Stimulated activated CD4-positive, alpha-beta T cell treated with anti-CD3 and anti-CD28 coated beads, Interleukin-1b, Interleukin-23, amount 100 ng/mL, for 24 hours (primary cell): ENCODE results near the gene KAZN.

ENCODE experiments used
- DNase-seq, 4 experiments: peaks; one replicate each; pipeline ENCODE4 v3.0.0-alpha.2; 2020; ENCODE audit warnings: low read depth in 4 of 4, low spot score in 1 of 4

The KAZN gene

DNA sequence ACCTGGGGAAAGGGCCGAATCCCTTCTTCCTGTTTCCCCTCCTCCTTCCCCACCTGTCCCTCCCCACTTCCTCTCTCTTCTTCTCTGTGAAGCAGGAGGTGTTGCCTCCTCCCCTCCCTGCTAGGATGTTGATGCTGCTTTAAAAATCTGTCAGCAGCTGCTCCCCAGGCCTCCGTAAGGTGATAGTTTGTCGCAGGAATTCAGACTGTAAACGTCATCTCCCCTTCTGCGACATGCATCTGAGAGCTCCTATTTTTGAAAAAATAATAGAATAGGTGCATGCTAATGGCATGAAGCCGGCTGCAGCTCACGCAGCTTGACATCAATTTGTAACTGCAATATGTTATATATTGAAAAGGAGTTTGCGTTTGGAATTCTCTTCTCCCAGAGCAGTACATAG, 70.1 kb downstream of the KAZN start:
- DNase-seq, result no peak

DNA sequence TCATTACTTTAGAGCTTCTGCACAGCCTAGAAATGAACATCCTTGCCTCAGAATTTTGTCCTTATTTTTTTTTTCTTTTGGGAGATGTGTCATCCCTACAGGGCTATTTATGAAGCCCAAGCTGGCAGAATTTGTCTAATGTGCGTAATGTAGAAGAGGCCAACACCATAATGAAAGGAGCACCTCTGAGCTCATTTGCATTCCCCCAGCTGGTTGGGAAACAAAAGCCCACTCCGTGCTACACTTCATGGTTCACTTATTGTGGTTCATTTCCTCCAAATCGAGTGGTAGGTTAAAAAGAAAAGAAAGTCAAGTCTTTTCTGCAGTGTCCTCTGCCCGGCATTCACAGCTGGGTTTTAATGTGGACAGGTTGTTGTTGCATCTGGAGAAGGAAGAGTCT, 73.5 kb downstream of the KAZN start:
- DNase-seq, result no peak

- DNase-seq, result no peak
Measured at GRCh38 chr1:14674030-14674429, 75.5 kb downstream of the KAZN start.

- no peak for DNase-seq
Measured at GRCh38 chr1:14676400-14676799, 77.9 kb downstream of the KAZN start.

DNA sequence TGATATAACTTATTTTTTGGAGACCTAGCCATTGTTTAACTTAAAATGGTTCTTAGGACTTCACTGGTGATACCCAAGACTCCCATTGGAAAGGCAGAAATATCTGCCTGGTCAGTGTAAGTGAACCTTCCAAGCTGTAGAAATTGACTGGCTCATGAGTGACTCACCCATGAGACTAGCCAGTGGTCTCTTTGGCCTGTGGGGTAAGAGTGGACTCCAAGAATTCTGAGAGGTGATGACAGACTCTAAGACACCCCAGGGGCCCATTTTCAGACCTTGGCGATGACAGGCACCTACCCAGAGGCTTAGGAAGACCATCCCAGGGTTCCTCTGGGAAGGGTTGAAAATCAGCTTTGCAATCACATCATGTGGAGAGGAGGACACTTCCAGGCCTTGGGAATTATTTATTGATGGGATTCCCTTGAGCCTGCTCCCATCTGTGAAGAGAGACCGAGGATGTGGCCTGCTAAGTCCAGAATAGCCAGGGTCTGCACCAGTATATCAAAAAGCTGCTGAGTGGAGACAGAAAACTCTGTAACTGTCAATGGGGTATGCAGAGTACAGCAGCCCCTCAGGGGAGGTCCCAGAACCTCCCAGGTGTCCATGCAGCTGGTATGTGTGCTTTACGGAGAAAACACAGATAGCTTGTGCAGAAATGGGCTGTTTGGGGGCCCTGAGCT, 78.9 kb downstream of the KAZN start:
- DNase-seq, result no peak

DNA sequence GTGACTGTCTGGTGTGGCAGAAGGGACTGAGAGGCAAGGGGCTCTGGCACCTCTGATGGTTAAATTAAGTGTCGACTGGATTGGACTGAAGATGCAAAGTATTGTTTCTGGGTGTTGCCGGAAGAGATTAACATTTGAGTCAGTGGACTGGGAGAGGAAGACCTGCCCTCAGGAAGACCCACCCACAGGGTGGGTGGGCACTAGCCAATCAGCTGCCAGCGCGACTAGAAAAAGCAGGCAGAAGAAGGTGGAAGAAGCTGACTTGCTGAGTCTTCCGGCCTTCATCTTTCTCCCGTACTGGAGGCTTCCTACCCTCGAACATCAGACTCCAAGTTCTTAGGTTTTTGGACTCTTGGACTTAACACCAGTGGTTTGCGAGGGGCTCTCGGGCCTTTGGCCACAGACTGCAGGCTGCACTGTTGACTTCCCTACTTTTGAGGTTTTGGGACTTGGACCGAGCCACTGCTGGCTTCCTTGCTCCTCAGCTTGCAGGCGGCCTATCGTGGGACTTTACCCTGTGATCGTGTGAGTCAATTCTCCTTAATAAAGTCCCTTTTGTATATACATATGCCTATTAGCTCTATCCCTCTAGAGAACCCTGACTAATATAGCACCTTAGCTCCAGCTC, 79.6 kb downstream of the KAZN start:
- DNase-seq, result no peak

- DNase-seq, result no peak
Measured at GRCh38 chr1:14679027-14679688, 80.7 kb downstream of the KAZN start.

GRCh38 chr1:14681182-14681581, 82.7 kb downstream of the KAZN start:
- no peak for DNase-seq

- DNase-seq, result no peak
Measured at GRCh38 chr1:14682941-14683621, 84.6 kb downstream of the KAZN start.

GRCh38 chr1:14685078-14685477, 86.6 kb downstream of the KAZN start:
- DNase-seq, result no peak

DNA sequence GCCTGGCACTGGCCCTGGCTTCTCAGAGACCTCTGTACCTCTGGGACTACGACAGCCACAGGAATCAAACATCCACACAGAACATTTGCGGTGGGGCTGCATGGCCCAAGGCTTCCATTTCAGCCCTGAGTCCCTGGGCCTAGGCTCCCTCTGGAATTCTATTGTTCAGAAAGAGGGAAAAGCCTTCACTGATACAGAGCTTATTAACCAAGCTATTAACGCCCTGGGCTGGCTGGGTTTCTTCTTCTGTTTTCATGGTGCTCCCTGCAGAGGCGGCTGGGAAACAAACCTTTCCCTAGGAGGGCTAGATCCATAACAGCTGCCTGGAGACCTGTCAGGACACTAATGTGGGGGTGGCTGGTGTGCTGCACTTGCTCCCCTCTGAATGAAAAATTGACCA, 88.2 kb downstream of the KAZN start:
- DNase-seq, result no peak

DNA sequence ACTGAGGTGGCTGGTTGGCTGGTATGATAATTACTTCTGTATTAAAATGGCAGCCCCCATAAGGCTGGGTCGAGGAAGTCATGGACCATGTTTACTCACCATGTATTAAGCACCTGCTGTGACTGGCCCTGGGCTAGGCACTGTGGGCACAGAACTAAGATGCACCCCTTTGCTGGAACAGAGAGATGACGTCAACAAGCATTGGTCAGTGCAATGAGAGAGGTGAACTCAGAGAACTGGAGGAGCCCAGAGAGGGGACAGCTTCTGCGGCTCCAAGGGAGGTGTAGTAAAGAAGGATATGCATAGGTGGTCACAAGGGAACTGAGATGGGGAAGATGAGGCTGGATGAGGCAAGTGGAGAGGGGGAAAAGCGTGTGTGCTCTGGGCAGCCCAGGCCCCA, 88.7 kb downstream of the KAZN start:
- DNase-seq, result no peak

DNA sequence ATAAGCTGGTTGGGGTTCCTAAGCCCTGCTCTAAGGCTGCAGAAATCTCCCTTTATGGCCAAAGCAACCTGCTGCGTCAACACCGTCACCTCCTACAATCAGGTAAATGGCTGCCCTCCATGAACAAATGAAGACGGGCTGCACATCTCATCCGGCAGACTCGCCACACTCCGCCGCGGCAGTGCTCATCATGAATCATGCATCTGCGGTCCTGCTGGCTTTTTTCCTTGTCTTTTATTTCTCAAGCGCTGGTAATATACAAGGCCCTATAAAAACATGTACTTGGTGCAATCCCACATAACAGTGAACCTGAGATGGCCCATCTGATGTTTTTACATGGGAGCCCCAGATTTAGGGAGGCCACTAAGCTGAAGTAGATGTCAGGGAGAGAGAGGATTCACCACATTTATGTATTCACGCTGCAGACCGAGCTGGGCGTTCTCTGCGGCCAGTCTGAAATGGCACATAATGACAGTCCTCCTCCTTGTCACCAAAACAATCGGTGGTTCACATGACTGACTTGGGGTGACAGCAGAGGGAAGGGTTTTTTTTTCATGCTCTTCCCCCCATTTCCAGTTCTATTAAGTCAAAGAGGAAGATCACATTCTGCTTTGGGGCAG, 91.6 kb downstream of the KAZN start:
- DNase-seq, result no peak

DNA sequence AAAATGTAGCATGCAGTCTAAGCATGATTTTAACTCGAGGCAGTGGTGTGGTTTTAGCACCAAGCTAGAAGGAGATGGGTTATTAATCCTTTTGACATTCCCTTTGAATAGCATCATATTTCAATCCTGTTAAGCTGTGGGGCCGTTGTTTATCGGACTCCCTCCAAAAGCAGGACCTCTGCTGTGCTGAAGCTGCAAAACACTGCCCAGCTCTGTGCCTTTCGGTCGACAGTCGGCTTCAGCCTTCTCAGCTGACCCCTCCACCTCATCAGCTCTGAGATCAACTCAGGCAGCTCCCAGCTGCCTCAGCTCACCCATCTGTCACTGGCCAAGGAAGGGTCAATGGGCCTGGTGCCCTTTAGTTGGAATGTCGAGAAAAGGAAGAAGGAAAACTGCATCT, 95.5 kb downstream of the KAZN start:
- DNase-seq, result no peak

GRCh38 chr1:14694589-14694988, 96.1 kb downstream of the KAZN start:
- DNase-seq, result no peak

DNA sequence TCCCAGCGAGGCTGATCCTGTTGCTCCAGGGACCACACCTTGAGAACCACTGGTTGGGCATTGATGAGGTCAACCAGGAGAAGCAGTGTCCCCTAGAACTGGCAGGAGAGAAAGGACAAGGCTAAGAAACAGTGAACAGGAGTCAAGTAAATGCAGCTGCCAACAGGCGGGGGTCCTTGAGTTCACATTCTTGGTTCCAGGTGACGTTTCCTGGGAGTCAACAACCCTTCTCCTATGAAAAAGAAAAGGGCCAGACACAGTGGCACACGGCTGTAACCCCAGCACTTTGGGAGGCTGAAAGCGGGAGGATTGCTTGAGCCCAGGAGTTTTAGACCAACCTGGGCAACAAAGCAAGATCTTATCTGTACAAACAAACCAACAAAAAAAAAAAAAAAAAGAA, 98.3 kb downstream of the KAZN start:
- DNase-seq, result no peak

DNA sequence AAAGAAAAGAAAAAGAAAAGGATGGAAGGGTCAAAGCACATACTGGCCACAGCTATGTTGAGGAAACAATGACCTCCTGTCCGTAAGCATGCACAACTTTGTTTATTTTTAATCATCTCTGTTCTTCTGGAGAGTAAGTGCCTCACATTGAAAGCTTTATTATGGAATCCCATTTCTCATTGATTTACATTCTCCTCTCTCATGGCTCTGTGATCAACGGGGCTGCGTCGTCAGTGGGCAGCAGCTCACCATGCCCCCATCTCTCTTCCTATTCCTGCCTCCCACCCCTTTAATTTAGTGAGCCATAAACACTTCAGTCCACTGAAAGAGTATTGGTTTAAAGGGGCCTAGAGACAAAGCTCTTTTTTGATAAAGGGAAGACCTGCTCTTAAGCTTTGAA, 98.9 kb downstream of the KAZN start:
- no peak for DNase-seq

- DNase-seq, result no peak
Measured at GRCh38 chr1:14698314-14698713, 99.8 kb downstream of the KAZN start.

DNA sequence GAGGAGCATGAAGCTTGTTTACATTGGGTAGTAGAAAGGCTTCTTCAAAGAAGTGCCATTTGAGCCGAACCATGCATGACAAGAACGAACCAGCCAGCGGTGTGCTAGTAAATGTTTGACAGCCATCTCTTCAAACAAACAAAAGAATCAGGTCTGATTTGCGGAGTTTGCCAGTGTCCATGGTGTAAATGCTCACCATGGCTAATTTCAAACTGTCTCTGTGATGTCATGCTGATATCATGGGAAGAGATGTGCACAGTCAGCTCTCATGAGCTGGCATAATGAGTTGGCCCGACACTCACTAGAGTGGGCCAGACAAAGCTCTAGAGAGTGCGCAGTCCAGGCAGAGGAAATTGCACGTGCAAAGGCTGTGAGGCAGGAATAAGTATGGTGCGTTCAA, 101.1 kb downstream of the KAZN start:
- DNase-seq, result no peak

- DNase-seq, result no peak
Measured at GRCh38 chr1:14704846-14705245, 106.4 kb downstream of the KAZN start.

DNA sequence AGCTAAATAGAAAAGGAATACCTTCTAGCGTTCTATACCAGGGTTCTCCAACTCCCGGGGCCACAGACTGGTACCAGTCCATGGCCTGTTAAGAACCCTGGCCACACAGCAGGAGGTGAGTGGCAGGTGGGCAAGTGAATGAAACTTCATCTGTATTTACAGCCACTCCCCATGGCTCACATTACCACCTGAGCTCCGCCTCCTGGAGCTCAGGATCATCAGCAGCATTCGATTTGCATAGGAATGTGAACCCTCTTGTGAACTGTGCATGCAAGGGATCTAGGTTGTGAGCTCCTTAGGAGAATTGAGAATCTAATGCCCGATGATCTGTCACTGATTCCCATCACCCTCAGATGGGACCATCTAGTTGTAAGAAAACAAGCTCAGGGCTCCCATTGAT, 107.3 kb downstream of the KAZN start:
- DNase-seq, result no peak

GRCh38 chr1:14706631-14707030, 108.1 kb downstream of the KAZN start:
- DNase-seq, result no peak
